HG02798 (cell line): Measurements from ENCODE around the gene ST8SIA1.
"Not testable (repeated sequence)": the region's sequence is repeated elsewhere in the genome, so short reads cannot be mapped to it uniquely, and the experiment has no call there.

ENCODE experiments used
- ATAC-seq: cut with Tn5 transposase; IDR thresholded peaks from one replicate; pipeline ENCODE4 v1.9.1; 2021; ENCODE audit warnings: mild to moderate bottlenecking; ENCODE audit not compliant: unreplicated experiment, poor library complexity

ST8SIA1 gene, protein sequence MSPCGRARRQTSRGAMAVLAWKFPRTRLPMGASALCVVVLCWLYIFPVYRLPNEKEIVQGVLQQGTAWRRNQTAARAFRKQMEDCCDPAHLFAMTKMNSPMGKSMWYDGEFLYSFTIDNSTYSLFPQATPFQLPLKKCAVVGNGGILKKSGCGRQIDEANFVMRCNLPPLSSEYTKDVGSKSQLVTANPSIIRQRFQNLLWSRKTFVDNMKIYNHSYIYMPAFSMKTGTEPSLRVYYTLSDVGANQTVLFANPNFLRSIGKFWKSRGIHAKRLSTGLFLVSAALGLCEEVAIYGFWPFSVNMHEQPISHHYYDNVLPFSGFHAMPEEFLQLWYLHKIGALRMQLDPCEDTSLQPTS

GRCh38 chr12:22334410-22335100, at the start of gene ST8SIA1:
TSS of gene ST8SIA1 (minus strand) at chr12:22334707. CDS start at chr12:22334232, 475 bp downstream.
- peak; percentile 13 for ATAC-seq

DNA sequence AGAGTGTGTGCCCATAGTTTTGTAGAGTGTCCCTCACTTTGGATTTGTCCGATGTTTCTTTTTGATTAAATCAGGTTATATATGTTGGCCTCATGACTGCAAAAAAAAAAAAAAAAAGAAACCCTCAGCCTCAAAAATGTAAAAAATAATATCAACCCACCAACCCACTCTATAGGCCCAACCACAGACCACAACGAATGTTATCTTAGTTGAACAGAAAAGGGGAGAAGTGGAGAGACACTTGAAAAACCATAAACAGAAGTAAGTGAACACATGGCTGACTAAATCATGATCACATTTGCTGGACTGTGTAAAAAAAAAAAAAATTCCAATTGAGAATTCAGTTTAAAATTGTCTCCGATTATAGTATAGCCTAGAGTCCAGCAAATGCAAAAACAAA, 45.5 kb upstream of the ST8SIA1 start:
- ATAC-seq: no peak

GRCh38 chr12:22377731-22378496, 43.4 kb upstream of the ST8SIA1 start:
- no peak for ATAC-seq

DNA sequence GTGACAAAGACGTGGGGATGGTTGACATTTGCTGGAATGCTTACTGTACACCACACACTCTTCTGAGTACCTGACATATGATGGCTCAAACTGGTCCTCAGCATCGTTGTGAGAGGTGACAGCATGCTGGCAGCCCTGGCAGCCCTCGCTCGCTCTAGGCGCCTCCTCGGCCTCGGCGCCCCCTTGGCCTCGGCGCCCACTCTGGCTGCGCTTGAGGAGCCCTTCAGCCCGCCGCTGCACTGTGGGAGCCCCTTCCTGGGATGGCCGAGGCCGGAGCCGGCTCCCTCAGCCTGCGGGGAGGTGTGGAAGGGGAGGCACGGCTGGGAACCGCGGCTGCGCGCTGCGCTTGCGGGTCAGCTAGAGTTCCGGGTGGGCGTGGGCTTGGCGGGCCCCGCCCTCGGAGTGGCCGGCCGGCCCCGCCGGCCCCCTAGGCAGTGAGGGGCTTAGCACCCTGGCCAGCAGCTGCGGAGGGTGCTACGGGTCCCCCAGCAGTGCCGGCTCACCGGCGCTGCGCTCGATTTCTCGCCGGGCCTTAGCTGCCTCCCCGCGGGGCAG, 42.2 kb upstream of the ST8SIA1 start:
- ATAC-seq: not testable (repeated sequence)

DNA sequence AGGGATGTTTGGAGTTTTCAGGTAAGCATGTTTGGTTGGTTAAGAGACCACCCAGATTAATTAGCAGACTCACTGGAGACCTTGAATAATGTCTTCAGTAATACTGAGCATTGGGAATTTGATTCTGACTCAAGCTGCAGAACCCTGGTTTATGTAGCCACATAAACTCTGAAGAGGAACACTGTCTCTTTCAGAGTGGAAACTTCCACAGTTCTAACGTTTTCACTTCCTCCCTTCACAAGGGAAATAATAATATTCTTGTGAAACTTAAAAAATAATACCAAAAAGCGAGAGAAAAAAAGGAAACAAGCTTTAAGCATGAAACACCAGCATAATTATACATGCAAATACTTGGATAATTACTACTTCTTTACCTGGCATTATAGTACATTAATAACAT, 40.0 kb upstream of the ST8SIA1 start:
- peak; percentile 42 for ATAC-seq

DNA sequence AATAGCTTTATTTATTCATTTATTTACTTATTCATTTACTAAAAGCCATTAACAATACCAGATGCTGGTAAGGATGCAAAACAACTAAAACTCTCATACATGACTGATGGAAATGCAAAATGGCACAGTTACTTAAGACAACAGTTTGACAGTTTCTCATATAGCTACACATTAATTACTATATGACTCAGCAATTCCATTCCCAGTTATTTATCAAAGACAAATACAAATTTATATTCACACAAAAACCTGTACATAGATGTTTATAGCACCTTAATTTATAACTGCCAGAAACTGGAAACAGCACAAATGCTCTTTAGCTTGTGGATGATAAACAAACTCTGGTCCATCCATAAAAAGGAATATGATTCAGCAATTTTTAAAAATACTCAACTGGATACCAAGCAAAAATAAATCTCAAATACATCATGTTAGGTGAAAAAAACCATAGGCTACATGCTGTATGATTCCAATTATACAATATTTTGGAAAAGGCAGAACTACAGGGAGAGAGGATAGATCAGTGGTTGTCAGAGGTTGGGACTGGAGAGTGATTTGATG, 37.9 kb upstream of the ST8SIA1 start:
- no peak for ATAC-seq

DNA sequence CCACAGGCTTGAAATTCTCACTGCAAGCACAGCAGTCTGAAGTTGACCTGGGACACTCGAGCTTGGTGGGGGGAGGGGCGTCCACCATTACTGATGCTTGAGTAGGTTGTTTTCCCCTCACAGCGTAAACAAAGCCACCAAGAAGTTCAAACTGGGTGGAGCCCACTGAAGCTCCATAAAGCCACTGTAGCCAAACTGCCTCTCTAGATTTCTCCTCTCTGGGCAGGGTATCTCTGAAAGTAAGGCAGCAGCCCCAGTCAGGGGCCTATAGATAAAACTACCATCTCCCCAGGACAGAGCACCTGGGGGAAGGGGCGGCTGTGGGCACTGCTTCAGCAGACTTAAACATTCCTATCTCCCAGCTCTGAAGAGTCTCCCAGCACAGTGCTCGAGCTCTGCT, 31.7 kb upstream of the ST8SIA1 start:
- ATAC-seq: no peak

- no peak for ATAC-seq
These were observed 27.3 kb upstream of the ST8SIA1 start for GRCh38 chr12:22361785-22362184.

DNA sequence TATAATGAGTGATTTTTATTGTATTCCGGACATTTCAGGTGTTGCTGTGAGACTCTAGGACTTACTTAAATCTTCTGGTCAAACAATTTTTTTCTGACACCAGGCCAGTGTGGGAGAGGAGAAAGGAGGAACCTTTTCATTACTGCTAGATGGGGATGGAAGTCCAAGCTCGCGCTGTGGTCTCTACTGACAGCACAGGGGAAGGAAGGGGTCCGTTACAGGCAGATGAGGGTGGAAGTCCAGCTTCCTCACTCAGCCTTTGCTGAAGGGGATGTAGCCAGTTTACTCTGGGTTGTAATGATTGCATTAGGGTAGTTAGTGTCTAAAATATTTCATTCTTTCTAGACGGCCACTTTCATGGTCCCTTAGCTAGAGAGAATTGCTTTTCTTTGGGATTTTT, 26.3 kb upstream of the ST8SIA1 start:
- no peak for ATAC-seq

DNA sequence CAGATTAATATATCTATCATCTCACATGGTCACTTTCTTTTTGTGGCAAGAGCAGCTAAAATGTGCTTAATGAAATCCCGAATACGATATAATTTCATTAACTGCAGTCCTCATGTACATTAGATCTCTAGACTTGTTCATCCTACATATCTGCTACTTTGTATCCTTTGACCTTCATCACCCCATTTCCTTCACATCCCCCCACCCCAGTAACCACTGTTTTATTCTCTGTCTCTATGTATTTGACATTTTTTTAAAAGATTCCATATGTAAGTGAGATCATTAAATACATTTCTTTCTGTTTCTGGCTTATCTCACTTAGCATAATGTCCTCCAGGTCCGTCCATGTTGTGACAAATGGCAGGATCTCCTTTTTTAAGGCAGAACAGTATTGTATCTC, 23.0 kb upstream of the ST8SIA1 start:
- ATAC-seq: no peak

DNA sequence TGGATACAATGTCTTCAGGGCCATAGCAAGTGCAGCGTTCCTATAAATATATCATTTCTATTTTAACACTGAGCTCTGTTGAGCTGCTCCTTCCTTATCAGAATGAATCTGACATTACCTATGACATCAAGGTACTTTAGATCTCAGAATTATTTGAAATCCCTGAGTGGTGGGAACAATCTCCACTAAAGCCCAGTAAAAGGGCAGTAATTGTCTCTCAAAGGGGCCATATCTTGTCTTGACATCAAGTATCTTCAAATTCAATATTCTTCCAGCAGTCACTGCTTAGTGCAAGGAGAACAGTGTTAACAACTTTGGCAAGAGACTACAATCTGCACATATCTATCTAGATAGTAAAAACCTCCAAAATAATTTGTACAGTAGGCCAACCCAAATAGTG, 21.7 kb upstream of the ST8SIA1 start:
- no peak for ATAC-seq

DNA sequence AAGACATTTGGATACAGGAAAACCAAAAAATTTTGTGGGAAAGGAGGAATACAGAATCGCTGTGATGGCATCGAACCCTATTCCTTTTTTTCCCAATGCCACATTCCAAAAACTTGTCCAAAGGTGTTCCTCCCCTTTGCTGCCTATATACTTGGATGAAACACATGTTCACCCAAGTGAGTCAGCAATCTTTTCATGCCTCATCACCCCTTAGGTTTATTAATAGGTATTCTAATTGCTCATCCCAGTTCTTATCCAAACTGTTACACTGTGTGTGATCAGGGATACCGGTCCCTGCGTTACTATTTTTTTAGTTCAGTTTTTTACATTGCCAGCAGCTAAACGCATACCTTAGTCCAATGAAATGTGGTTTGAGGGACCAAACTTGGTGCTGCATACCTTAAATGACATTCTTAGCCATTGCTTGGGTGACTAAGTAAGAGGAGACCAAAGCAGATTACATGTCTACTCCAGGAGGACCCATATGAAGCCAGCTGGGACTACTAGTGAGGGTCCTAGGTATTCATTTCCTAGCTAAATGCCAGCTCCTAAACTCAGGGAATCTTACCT, 20.6 kb upstream of the ST8SIA1 start:
- ATAC-seq: no peak

GRCh38 chr12:22353615-22354325, 19.3 kb upstream of the ST8SIA1 start:
- no peak for ATAC-seq

DNA sequence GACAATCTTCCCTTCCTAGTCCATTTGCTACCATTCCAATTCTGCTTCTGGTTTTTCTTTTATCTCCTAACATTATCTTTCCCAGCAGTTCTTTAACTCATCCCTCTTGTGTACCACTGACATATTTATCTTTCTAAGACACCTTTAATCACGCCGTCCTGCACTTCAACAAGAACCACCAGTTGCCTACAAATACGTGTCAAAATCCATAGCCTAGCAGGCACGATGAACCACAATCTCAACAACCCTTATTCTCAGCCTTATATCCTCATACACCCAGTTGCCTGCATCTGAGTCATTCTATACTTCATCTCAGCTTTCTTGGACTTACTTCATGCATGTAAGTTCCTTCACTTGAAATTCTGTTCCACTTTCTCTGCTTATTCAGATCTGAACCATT, 16.4 kb upstream of the ST8SIA1 start:
- ATAC-seq: no peak

DNA sequence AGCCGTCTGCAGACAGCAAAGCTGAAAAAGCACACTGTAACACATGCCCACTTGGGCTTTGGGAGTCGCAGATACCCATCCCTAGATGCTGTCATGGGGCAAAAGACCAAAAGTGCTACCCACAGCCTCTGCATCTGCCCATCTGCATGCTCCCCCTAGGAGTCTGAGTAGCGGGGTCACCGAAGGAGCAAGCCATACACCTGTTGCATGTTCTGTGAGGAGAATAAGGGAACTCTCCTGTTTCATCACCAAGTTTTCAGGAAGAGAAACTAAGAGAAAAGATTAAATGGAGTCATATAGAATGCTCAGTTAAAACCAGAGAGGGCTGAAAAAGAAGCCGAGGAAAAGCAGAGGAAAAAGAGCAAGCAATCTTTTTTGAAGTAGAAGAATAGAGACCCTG, 13.7 kb upstream of the ST8SIA1 start:
- ATAC-seq: no peak

- ATAC-seq: no peak
These were observed 5.6 kb upstream of the ST8SIA1 start for GRCh38 chr12:22340143-22340542.

GRCh38 chr12:22339691-22340090, 5.2 kb upstream of the ST8SIA1 start:
- ATAC-seq: no peak

DNA sequence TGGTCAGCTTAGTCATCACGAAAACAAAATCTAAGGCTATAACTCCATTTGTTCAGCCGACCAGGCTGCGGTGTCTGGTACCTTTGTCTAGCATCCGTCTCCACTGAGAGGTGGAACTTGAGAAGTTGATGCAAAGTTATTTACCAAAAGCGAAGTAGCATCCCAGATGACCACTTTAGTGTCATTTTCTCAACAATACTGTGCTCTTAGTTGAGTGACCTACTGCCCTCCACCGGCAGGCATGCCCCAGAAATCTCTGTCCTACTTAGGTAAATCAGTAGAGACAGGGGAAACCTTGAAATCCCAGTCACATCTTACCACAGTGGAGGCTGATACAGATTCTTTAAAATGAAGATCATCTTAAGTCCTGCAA, 1.3 kb upstream of the ST8SIA1 start:
- ATAC-seq: no peak

DNA sequence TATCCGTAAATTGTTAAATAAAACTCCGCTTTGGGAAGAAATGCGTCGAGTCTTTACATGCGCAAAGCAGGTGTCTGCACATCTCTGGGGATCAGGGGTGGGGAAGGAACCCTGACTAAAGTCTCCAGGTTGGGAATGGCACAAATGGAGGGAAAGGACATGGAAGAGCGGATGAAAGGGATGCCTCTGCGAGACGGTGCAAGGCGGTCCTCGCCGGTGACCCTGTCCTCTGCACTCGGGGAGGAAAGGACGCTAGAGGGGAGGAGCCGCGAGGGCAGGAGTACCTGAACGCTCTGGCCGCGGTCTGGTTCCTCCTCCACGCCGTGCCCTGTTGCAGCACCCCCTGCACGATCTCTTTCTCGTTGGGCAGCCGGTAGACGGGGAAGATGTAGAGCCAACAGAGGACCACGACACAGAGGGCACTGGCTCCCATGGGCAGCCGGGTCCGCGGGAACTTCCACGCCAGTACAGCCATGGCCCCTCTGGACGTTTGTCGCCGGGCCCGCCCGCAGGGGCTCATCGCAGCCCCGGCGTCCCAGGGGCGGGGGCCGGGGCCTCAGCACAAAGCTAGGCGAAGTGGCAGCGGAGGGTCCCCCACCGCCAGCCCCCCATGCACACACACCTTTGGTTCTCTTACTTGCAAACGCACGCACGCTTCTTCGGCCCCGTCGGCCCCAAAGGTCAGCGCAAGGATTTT, 646 bp downstream of the ST8SIA1 start:
- no peak for ATAC-seq
